Measurements from ENCODE around the gene SPPL2B.
A peak's percentile ranks its signal among the peaks of the same experiment; 100 is the strongest.

Gene SPPL2B

GRCh38 chr19:2326699-2327360, 1.7 kb upstream of the SPPL2B start:
- Mint-ChIP-seq H3K27ac (peak overlapping the region; percentile 98), H3K27me3 (no peaks in the 10 kb centered on the region), H3K9me3 (no peaks in the 10 kb centered on the region), H3K4me3 (peak overlapping the region; percentile 96), H3K36me3 (peaks cover 10% of the 10 kb centered on the region), H3K4me1 (peaks cover 49% of the 10 kb centered on the region)

GRCh38 chr19:2327773-2328400, 597 bp upstream of the SPPL2B start:
- Mint-ChIP-seq H3K27ac (peak overlapping the region; percentile 98), H3K4me1 (peaks cover 55% of the 10 kb centered on the region), H3K9me3 (no peaks in the 10 kb centered on the region), H3K27me3 (no peaks in the 10 kb centered on the region), H3K36me3 (peaks cover 10% of the 10 kb centered on the region), H3K4me3 (peak overlapping the region; percentile 96)

- peak overlapping the region; percentile 92 for H3K27ac Mint-ChIP-seq
- peaks cover 10% of the 10 kb centered on the region for H3K36me3 Mint-ChIP-seq
- peak overlapping the region; percentile 91 for H3K4me3 Mint-ChIP-seq
- H3K4me1 Mint-ChIP-seq, result peaks cover 55% of the 10 kb centered on the region
- no peaks in the 10 kb centered on the region for H3K27me3 Mint-ChIP-seq
- no peaks in the 10 kb centered on the region for H3K9me3 Mint-ChIP-seq
Measured at GRCh38 chr19:2329149-2329478, 630 bp downstream of the SPPL2B start.

- no peaks in the 10 kb centered on the region for H3K9me3 Mint-ChIP-seq
- H3K27me3 Mint-ChIP-seq, result no peaks in the 10 kb centered on the region
- peak overlapping the region; percentile 91 for H3K4me3 Mint-ChIP-seq
- peak overlapping the region; percentile 92 for H3K27ac Mint-ChIP-seq
- H3K36me3 Mint-ChIP-seq, result peaks cover 10% of the 10 kb centered on the region
- peaks cover 55% of the 10 kb centered on the region for H3K4me1 Mint-ChIP-seq
Measured at GRCh38 chr19:2329501-2329916, 1.0 kb downstream of the SPPL2B start.

- Mint-ChIP-seq H3K27me3 (no peaks in the 10 kb centered on the region), H3K36me3 (peaks cover 10% of the 10 kb centered on the region), H3K4me3 (peak overlapping the region; percentile 91), H3K27ac (no peak overlapping the region), H3K9me3 (no peaks in the 10 kb centered on the region), H3K4me1 (peaks cover 55% of the 10 kb centered on the region)
Measured at GRCh38 chr19:2330255-2330631, 1.8 kb downstream of the SPPL2B start.

- Mint-ChIP-seq H3K36me3 (peaks cover 10% of the 10 kb centered on the region), H3K4me3 (peak overlapping the region; percentile 43), H3K9me3 (no peaks in the 10 kb centered on the region), H3K4me1 (peaks cover 53% of the 10 kb centered on the region), H3K27me3 (no peaks in the 10 kb centered on the region), H3K27ac (no peak overlapping the region)
Measured at GRCh38 chr19:2330632-2331284, 2.3 kb downstream of the SPPL2B start.

GRCh38 chr19:2331601-2332246, 3.2 kb downstream of the SPPL2B start:
- no peaks in the 10 kb centered on the region for H3K9me3 Mint-ChIP-seq
- peaks cover 52% of the 10 kb centered on the region for H3K4me1 Mint-ChIP-seq
- H3K27me3 Mint-ChIP-seq, result no peaks in the 10 kb centered on the region
- peaks cover 7% of the 10 kb centered on the region for H3K36me3 Mint-ChIP-seq
- peak overlapping the region; percentile 43 for H3K27ac Mint-ChIP-seq
- peak overlapping the region; percentile 45 for H3K4me3 Mint-ChIP-seq

GRCh38 chr19:2332341-2333026, 4.0 kb downstream of the SPPL2B start:
- H3K9me3 Mint-ChIP-seq, result no peaks in the 10 kb centered on the region
- peak overlapping the region; percentile 51 for H3K4me3 Mint-ChIP-seq
- peaks cover 45% of the 10 kb centered on the region for H3K4me1 Mint-ChIP-seq
- peak overlapping the region; percentile 79 for H3K27ac Mint-ChIP-seq
- H3K27me3 Mint-ChIP-seq, result no peaks in the 10 kb centered on the region
- peaks cover 7% of the 10 kb centered on the region for H3K36me3 Mint-ChIP-seq

GRCh38 chr19:2333027-2333806, 4.7 kb downstream of the SPPL2B start:
- H3K9me3 Mint-ChIP-seq, result no peaks in the 10 kb centered on the region
- H3K4me1 Mint-ChIP-seq, result peaks cover 41% of the 10 kb centered on the region
- H3K36me3 Mint-ChIP-seq, result peaks cover 4% of the 10 kb centered on the region
- peak overlapping the region; percentile 35 for H3K27ac Mint-ChIP-seq
- peak overlapping the region; percentile 7 for H3K4me3 Mint-ChIP-seq
- H3K27me3 Mint-ChIP-seq, result no peaks in the 10 kb centered on the region

GRCh38 chr19:2333807-2334211, 5.3 kb downstream of the SPPL2B start:
- Mint-ChIP-seq H3K36me3 (peaks cover 2% of the 10 kb centered on the region), H3K4me1 (peaks cover 41% of the 10 kb centered on the region), H3K27ac (peak overlapping the region; percentile 35), H3K27me3 (no peaks in the 10 kb centered on the region), H3K9me3 (no peaks in the 10 kb centered on the region), H3K4me3 (peak overlapping the region; percentile 7)

- no peaks in the 10 kb centered on the region for H3K9me3 Mint-ChIP-seq
- peaks cover 37% of the 10 kb centered on the region for H3K4me1 Mint-ChIP-seq
- no peak overlapping the region for H3K4me3 Mint-ChIP-seq
- no peak overlapping the region for H3K27ac Mint-ChIP-seq
- no peaks in the 10 kb centered on the region for H3K27me3 Mint-ChIP-seq
- H3K36me3 Mint-ChIP-seq, result peaks cover 2% of the 10 kb centered on the region
Measured at GRCh38 chr19:2334426-2334825, 5.9 kb downstream of the SPPL2B start.

- no peak overlapping the region for H3K4me3 Mint-ChIP-seq
- no peaks in the 10 kb centered on the region for H3K27me3 Mint-ChIP-seq
- H3K36me3 Mint-ChIP-seq, result peaks cover 2% of the 10 kb centered on the region
- peaks cover 31% of the 10 kb centered on the region for H3K4me1 Mint-ChIP-seq
- no peak overlapping the region for H3K27ac Mint-ChIP-seq
- no peaks in the 10 kb centered on the region for H3K9me3 Mint-ChIP-seq
Measured at GRCh38 chr19:2334986-2335846, 6.7 kb downstream of the SPPL2B start.

GRCh38 chr19:2335848-2336247, 7.4 kb downstream of the SPPL2B start:
- Mint-ChIP-seq H3K4me3 (no peak overlapping the region), H3K36me3 (peaks cover 2% of the 10 kb centered on the region), H3K27me3 (no peaks in the 10 kb centered on the region), H3K27ac (no peak overlapping the region), H3K4me1 (peaks cover 26% of the 10 kb centered on the region), H3K9me3 (no peaks in the 10 kb centered on the region)
